Brain microvascular endothelial cell (primary cell): Measurements from ENCODE around the gene SF3A2.

Experiments
- DNase-seq: peaks from one replicate; pipeline ENCODE4 v3.0.0-alpha.2; 2020
- H3K27ac ChIP-seq: fragments of 250-450 bp; sonication (Bioruptor Pico); 2 replicates; pipeline ENCODE4 v1.5.1; 2020; ENCODE audit warnings: mild to moderate bottlenecking, moderate library complexity
- H3K27me3 ChIP-seq: fragments of 250-450 bp; sonication (Bioruptor Pico); replicated peaks from 2 replicates; pipeline ENCODE4 v1.5.1; 2020; ENCODE audit warnings: mild to moderate bottlenecking
- H3K36me3 ChIP-seq: fragments of 250-450 bp; sonication (Bioruptor Pico); replicated peaks from 2 replicates; pipeline ENCODE4 v1.5.1; 2020; ENCODE audit warnings: mild to moderate bottlenecking
- H3K4me3 ChIP-seq: 2 replicates; pipeline ENCODE4 v1.5.1; 2011; ENCODE audit warnings: low read depth, mild to moderate bottlenecking, control low read depth, low read length, moderate library complexity
- in situ Hi-C: cut with HindIII; loops from 2 replicates; pipeline ENCODE4 v1.10.0; 2017; ENCODE audit warnings: low sequenced_read_pairs, low pct_ligation_motif_present
- TF ChIP-seq, protein P1 (sequence below): IDR thresholded peaks from 2 replicates; pipeline ENCODE4 v1.5.1; 2011; ENCODE audit warnings: low read depth, mild to moderate bottlenecking, moderate library complexity, low read length, control low read depth, inconsistent platforms; ENCODE audit errors: missing control alignments

SF3A2 gene

DNA sequence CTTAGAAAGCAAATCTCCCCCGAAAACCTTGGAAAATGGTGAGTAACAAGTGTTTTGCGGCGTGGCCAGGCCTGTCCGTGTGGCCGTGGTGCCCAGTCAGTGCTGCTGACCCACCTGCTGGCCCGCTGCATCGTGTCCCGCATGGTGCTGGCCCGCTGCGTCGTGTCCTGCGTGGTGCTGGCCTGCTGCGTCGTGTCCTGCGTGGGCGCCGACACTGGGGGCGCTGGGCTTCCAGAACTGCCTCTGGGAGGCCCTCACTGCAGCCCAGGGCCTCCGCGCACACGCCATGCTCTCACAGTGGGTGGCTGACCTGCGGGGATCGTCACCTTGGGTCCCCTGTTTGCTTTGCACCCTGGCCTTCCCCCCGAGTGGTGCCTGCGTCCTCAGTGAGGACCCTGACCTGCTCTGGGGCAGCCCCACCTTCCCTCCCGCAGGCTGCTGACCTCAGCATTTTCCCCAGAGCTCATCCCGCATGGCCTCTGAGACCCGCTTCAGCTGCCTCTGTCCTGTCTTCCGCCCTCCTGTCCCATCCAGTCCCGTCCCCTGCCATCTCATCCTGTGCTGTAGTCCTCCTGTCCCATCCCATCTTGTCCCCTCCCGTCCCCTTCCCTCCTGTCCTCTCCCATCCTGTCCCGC is 11.1 kb upstream of the SF3A2 start:
- DNase-seq: no peak
- peaks cover 63% of the 10 kb centered on the region for H3K36me3 ChIP-seq
- no peak overlapping the region for H3K4me3 ChIP-seq
- H3K27ac ChIP-seq: no peak overlapping the region
- in situ Hi-C loops: no loop called here
- TF ChIP-seq, protein P1, sequence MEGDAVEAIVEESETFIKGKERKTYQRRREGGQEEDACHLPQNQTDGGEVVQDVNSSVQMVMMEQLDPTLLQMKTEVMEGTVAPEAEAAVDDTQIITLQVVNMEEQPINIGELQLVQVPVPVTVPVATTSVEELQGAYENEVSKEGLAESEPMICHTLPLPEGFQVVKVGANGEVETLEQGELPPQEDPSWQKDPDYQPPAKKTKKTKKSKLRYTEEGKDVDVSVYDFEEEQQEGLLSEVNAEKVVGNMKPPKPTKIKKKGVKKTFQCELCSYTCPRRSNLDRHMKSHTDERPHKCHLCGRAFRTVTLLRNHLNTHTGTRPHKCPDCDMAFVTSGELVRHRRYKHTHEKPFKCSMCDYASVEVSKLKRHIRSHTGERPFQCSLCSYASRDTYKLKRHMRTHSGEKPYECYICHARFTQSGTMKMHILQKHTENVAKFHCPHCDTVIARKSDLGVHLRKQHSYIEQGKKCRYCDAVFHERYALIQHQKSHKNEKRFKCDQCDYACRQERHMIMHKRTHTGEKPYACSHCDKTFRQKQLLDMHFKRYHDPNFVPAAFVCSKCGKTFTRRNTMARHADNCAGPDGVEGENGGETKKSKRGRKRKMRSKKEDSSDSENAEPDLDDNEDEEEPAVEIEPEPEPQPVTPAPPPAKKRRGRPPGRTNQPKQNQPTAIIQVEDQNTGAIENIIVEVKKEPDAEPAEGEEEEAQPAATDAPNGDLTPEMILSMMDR: no peak
- no peaks in the 10 kb centered on the region for H3K27me3 ChIP-seq

- TF ChIP-seq, protein P1: no peak
- Histone ChIP-seq H3K4me3 (no peak overlapping the region), H3K27ac (no peak overlapping the region), H3K27me3 (no peaks in the 10 kb centered on the region), H3K36me3 (peaks cover 65% of the 10 kb centered on the region)
- DNase-seq: no peak
- in situ Hi-C loops: no loop called here
Observed at GRCh38 chr19:2226051-2226839, 10.4 kb upstream of the SF3A2 start.

DNA sequence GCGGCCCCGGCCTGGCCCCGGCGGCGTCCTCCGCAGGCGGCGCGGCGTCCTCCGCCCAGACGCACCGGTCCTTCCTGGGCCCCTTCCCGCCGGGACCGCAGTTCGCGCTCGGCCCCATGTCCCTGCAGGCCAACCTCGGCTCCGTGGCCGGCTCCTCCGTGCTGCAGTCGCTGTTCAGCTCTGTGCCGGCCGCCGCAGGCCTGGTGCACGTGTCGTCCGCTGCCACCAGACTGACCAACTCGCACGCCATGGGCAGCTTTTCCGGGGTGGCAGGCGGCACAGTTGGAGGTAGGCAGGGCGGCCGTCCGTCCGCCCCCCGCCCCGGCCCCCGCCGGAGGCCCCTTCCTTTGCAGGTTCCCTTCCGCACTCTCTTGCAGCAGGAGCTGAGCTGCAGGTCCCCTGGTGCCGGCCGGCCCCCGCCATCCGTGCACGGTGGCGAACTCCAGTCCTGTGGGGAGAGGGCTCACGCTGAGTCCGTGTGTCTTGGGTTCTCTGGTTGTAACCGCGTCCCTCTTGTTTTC is 9.7 kb upstream of the SF3A2 start:
- Histone ChIP-seq H3K4me3 (no peak overlapping the region), H3K36me3 (peaks cover 70% of the 10 kb centered on the region), H3K27ac (no peak overlapping the region), H3K27me3 (no peaks in the 10 kb centered on the region)
- no peak for DNase-seq
- in situ Hi-C loops: no loop called here
- TF ChIP-seq, protein P1: no peak

DNA sequence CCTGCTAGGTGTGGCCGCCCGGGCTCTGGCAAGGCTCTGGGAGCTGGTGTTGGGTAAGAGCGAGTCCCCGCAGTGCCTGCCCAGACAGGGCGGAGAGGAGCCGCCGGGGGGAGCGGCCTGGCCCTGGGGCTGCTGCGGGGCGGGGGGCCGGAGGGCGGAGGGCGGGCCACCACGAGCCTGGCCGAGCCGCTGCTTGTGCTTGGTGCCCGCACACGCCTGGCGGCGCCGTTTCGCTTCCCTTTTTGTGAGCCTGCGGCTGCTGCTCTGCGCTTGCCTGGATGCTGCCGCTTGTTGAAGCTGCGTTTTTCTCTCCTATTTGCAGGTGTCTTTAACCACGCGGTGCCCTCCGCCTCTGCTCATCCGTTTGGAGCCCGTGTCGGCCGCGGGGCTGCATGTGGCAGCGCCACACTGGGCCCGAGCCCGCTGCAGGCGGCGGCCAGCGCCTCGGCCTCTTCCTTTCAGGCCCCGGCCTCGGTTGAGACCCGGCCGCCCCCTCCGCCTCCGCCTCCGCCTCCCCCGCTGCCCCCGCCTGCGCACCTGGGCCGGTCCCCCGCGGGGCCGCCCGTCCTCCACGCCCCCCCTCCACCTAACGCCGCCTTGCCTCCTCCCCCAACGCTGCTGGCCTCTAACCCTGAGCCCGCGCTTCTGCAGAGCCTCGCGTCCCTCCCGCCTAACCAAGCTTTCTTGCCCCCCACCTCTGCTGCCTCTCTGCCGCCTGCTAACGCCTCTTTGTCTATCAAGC is 9.0 kb upstream of the SF3A2 start:
- no peak overlapping the region for H3K27ac ChIP-seq
- TF ChIP-seq, protein P1: no peak
- no peak for DNase-seq
- peaks cover 65% of the 10 kb centered on the region for H3K36me3 ChIP-seq
- no peaks in the 10 kb centered on the region for H3K27me3 ChIP-seq
- in situ Hi-C loops: no loop called here
- no peak overlapping the region for H3K4me3 ChIP-seq

- DNase-seq: no peak
- H3K27me3 ChIP-seq: no peaks in the 10 kb centered on the region
- in situ Hi-C loops: no loop called here
- H3K4me3 ChIP-seq: no peak overlapping the region
- H3K27ac ChIP-seq: no peak overlapping the region
- peaks cover 65% of the 10 kb centered on the region for H3K36me3 ChIP-seq
- TF ChIP-seq, protein P1: no peak
Observed at GRCh38 chr19:2228157-2229030, 8.2 kb upstream of the SF3A2 start.
